Esophagus squamous epithelium (tissue), 5 donors: ENCODE measurements around the gene GCC2. TPM values are rescaled to one million over a fixed set of nuclear protein-coding genes. Genes with fewer than 3 reads are reported as not detected.
"Not testable (repeated sequence)": the region's sequence is repeated elsewhere in the genome, so short reads cannot be mapped to it uniquely, and the experiment has no call there.

ENCODE experiments used
- DNase-seq: peaks from one replicate; lab custom pipeline; 2025; lab: John Stamatoyannopoulos, UW
- H3K27ac ChIP-seq, 4 donors: fragments of 200-600 bp; sonication (generic); one replicate each; pipeline ENCODE4 v1.5.1; 2016 to 2019; ENCODE audit warnings: mild to moderate bottlenecking in 1 of 4
- H3K27me3 ChIP-seq, 4 donors: fragments of 200-600 bp; sonication (generic); 1 replicate in 3 of 4; 2 replicates in 1 of 4; pipeline versions ENCODE4 v1.5.1 to v1.6.0; 2017 to 2021; ENCODE audit warnings: antibody characterized with exemption in 1 of 4
- H3K36me3 ChIP-seq, 3 donors: fragments of 200-600 bp; sonication (generic); one replicate each; pipeline ENCODE4 v1.5.1; 2016 to 2019
- H3K4me1 ChIP-seq, 3 donors: fragments of 200-600 bp; sonication (generic); one replicate each; pipeline ENCODE4 v1.5.1; 2017 to 2019
- H3K4me3 ChIP-seq, 4 donors: fragments of 200-600 bp; sonication (generic); 1 replicate in 3 of 4; 2 replicates in 1 of 4; pipeline ENCODE4 v1.5.1; 2016 to 2019; ENCODE audit warnings: mild to moderate bottlenecking in 2 of 4, moderate library complexity in 1 of 4
- H3K9me3 ChIP-seq, 3 donors: fragments of 200-600 bp; sonication (generic); one replicate each; pipeline ENCODE4 v1.5.1; 2016 to 2019
- POLR2A ChIP-seq, 4 donors: fragments of 450-650 bp; IDR thresholded peaks; one replicate each; pipeline ENCODE4 v1.6.1; 2017; ENCODE audit warnings: antibody characterized with exemption in 4 of 4, mild to moderate bottlenecking in 4 of 4, moderate library complexity in 3 of 4
- whole genome bisulfite sequencing, 2 donors: methylation state at CpG; one replicate each; pipeline ENCODE4 v1.1.5; 2018; 5-methylcytosine and 5-hydroxymethylcytosine counted together
- intact Hi-C: fragments of 100-400 bp; cut with DNase I; formaldehyde crosslinking; loops from one replicate; pipeline ENCODE4 v1.15.0; 2022
- total RNA-seq, 4 donors: library from RNA; depleted of rRNA; stranded (reverse); fragments of >200 nt; gene quantifications; one replicate each; pipeline ENCODE4 v1.1.0, GENCODE V29; 2016
- TF ChIP-seq, protein P1 (sequence below), 6 experiments: fragments of 450-650 bp in 4 of 6; fragments of 200-600 bp in 2 of 6; sonication (generic) in 2 of 6; IDR thresholded peaks; one replicate each; pipeline ENCODE4 v1.5.1; 2016 to 2019; ENCODE audit warnings: antibody characterized with exemption in 6 of 6, mild to moderate bottlenecking in 4 of 6, moderate library complexity in 4 of 6
- donor health status: DM: yes; HTN: yes; CAD: no.

Gene GCC2
- total RNA-seq, 4 donors from 2014 or later: 11.0 to 31.9 (median 13.7) TPM

DNA sequence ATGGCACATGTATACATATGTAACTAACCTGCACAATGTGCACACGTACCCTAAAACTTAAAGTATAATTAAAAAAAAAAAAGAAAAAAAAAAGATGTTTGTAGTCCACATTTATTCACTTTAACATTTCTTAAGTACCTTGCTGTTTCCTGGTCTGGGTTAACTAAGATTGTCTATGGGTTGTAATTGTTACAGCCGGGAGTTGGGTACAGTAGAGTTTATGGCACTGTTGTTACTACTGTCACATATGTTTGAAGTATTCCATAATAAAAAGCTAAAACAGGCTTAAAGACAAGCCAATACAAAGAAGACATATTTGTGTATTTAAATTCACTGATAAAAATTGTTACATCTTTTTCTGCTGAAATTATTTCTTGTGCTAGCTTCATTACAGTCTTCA lies 36.2 kb downstream of the GCC2 start:
- Histone ChIP-seq H3K9me3 (no peaks in the 10 kb centered on the region), H3K4me1 (no peaks in the 10 kb centered on the region), H3K4me3 (no peak overlapping the region), H3K27ac (no peak overlapping the region), H3K36me3 (peaks cover 0 to 92% (median 23%) of the 10 kb centered on the region in 3 donors), H3K27me3 (no peaks in the 10 kb centered on the region)
- TF ChIP-seq, protein P1, sequence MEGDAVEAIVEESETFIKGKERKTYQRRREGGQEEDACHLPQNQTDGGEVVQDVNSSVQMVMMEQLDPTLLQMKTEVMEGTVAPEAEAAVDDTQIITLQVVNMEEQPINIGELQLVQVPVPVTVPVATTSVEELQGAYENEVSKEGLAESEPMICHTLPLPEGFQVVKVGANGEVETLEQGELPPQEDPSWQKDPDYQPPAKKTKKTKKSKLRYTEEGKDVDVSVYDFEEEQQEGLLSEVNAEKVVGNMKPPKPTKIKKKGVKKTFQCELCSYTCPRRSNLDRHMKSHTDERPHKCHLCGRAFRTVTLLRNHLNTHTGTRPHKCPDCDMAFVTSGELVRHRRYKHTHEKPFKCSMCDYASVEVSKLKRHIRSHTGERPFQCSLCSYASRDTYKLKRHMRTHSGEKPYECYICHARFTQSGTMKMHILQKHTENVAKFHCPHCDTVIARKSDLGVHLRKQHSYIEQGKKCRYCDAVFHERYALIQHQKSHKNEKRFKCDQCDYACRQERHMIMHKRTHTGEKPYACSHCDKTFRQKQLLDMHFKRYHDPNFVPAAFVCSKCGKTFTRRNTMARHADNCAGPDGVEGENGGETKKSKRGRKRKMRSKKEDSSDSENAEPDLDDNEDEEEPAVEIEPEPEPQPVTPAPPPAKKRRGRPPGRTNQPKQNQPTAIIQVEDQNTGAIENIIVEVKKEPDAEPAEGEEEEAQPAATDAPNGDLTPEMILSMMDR (IDR thresholded peaks at IDR 0.05): no peak
- TF ChIP-seq POLR2A (IDR thresholded peaks at IDR 0.05): no peak
- DNase-seq: no peak
- intact Hi-C loops: no loop called here
- WGBS, 2 donors: 93 to 95% methylated on average over 2 of the region's 2 CpGs

DNA sequence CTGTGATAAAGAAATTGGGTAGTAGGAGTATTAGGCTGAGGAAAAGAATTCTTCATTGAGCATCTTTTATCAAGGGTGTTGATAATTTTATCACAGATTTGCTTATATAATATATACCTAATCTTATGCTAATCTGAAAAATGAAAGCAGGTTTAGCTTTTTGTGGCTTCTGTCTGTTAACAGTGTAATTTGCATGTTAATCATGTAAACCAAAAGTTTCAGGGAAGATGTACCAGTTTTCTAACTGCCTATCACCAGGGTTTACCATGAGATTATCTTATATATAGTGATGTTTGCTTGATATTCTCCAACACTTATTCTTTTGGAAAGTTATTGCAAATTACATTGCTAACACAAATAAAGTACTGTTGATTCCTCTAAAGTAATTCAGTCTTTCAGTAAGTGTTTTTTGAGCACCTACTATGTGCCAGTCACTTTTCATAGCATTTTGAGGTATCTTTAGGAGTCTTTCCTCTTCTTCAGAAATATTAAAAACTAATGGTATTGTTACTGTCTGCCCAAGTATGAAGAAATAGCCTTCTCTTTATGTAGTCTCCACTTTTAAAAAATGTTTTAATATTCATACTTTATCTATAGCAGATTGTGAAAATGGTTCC lies 41.6 kb downstream of the GCC2 start:
- H3K36me3 ChIP-seq: peaks cover 4 to 97% (median 8%) of the 10 kb centered on the region in 3 donors
- H3K27ac ChIP-seq: no peak overlapping the region
- H3K4me3 ChIP-seq: no peak overlapping the region
- TF ChIP-seq, protein P1 (IDR thresholded peaks at IDR 0.05): no peak
- no peak for TF ChIP-seq POLR2A (IDR thresholded peaks at IDR 0.05)
- intact Hi-C loops: no loop called here
- H3K27me3 ChIP-seq: no peaks in the 10 kb centered on the region
- DNase-seq: no peak
- H3K4me1 ChIP-seq: no peaks in the 10 kb centered on the region
- H3K9me3 ChIP-seq: no peaks in the 10 kb centered on the region

DNA sequence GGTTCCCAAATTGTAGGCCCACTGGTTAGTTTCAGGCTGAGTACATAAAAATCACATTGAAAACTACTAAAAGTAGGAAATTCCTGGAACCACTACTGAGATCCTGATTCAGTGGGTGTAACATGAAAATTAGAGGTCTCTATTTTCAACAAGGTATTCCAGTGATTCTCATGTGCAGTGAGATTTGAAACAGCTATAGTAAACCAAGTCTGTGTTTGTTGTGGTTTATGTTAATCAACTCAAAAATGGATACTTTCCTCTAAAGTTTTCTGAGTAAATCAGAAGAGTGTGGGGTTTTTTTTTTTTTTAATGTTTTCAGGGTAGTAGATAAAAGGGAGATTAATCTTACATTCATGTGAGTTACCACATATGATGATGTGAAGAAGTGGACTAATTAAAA lies 42.8 kb downstream of the GCC2 start:
- no peak overlapping the region for H3K4me3 ChIP-seq
- H3K36me3 ChIP-seq: peaks cover 4 to 92% (median 8%) of the 10 kb centered on the region in 3 donors
- intact Hi-C loops: no loop called here

DNA sequence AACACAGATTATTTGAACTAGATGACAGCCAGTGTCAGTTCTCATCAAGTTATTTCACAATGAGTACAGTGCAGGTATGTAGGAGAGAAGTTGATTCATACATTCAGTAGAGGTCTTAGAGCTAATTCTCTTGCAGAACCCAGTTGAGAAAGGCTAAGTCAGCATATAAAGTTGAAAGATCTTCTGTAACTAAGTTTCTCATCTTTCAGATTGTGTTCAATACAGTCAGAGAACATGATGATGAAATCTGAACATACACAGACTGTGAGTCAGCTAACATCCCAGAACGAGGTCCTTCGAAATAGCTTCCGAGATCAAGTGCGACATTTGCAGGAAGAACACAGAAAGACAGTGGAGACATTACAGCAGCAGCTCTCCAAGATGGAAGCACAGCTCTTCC lies 43.4 kb downstream of the GCC2 start:
- WGBS, 2 donors: 65 to 77% methylated on average over 4 of the region's 4 CpGs
- Histone ChIP-seq H3K4me3 (no peak overlapping the region), H3K36me3 (peaks cover 8 to 92% (median 8%) of the 10 kb centered on the region in 3 donors), H3K4me1 (no peaks in the 10 kb centered on the region), H3K9me3 (no peaks in the 10 kb centered on the region), H3K27ac (no peak overlapping the region), H3K27me3 (no peaks in the 10 kb centered on the region)
- intact Hi-C loops: no loop called here
- DNase-seq: no peak
- no peak for TF ChIP-seq POLR2A (IDR thresholded peaks at IDR 0.05)
- TF ChIP-seq, protein P1 (IDR thresholded peaks at IDR 0.05): no peak

More for the DNA sequence above, 42.8 kb downstream of the GCC2 start:
- no peak overlapping the region for H3K27ac ChIP-seq
- no peaks in the 10 kb centered on the region for H3K27me3 ChIP-seq
- H3K4me1 ChIP-seq: no peaks in the 10 kb centered on the region
- no peaks in the 10 kb centered on the region for H3K9me3 ChIP-seq
- no peak for DNase-seq
- TF ChIP-seq, protein P1 (IDR thresholded peaks at IDR 0.05): no peak
- TF ChIP-seq POLR2A (IDR thresholded peaks at IDR 0.05): no peak

DNA sequence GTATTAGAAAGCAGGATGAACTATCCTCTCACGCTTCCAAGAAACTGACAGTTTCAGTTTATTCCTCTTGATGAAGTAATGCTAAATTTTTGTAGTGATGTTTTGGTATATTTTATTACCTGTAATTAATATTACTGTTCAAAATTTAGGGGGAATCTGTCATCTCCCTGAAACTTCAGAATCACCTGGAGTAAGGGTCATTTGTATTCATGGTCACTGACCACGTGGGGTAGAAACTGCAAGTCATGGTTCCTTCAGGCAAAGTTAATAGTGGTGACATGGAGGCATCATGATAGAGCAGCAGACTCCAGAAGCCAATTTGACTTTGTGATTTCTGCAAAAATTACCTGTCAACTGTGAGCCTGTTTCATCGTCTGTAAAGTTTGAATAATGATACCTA lies 47.2 kb downstream of the GCC2 start:
- H3K27ac ChIP-seq, H3K4me1 ChIP-seq, H3K27me3 ChIP-seq, H3K9me3 ChIP-seq, H3K4me3 ChIP-seq, DNase-seq, intact Hi-C loops: not testable (repeated sequence)
- 100% methylated on average over 1 of the region's 3 CpGs; no CpG with 5 or more reads in 1 of the 2 donors for WGBS, 2 donors
- peaks cover 8 to 86% (median 8%) of the 10 kb centered on the region in 3 donors for H3K36me3 ChIP-seq

DNA sequence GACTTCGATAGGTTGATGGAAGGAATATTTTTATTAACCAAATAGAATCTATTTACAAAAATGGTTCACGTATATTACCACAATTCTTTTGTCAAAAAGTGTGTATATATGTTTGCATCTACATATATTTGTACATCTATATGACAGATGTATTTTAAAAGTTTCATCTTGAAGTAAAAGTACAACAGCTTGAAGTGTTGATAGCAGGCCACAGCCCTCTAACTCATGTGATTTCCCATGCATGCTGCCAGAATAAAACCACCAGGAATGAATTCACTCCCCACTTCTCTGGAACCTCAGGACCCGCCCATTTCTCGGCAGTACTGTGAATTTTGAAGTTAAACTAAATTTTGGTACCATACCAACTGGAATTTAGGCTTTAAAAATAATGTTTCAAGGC lies 58.6 kb downstream of the GCC2 start:
- H3K4me3 ChIP-seq, H3K27ac ChIP-seq, H3K9me3 ChIP-seq, H3K4me1 ChIP-seq, DNase-seq, H3K27me3 ChIP-seq, intact Hi-C loops: not testable (repeated sequence)
- WGBS, 2 donors: 88 to 95% methylated on average over 2 to 4 of the region's 4 CpGs
- H3K36me3 ChIP-seq: peaks cover 0 to 26% (median 7%) of the 10 kb centered on the region in 3 donors

DNA sequence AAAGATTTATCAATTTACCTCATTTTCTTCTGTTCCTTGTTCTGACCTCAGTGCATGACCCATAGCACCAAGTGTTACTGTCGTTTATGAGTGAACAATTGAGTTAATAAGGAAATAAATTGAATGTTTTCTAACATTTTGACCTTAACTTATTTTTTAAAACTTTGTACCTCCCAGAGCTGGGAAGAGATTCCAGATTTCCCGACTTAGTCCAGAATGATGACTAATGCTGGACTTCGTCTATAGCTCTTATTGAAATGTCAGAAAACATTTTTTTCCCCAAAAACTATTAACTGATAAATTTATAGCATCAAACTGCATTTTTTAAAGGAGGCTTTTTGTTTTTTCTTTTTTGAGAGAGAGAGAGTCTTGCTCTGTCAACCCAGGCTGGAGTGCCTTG lies 63.4 kb downstream of the GCC2 start:
- WGBS, 2 donors: 57 to 76% methylated on average over 3 of the region's 3 CpGs
- intact Hi-C loops, H3K9me3 ChIP-seq, H3K27ac ChIP-seq, H3K27me3 ChIP-seq, DNase-seq, H3K36me3 ChIP-seq, H3K4me1 ChIP-seq, H3K4me3 ChIP-seq: not testable (repeated sequence)

DNA sequence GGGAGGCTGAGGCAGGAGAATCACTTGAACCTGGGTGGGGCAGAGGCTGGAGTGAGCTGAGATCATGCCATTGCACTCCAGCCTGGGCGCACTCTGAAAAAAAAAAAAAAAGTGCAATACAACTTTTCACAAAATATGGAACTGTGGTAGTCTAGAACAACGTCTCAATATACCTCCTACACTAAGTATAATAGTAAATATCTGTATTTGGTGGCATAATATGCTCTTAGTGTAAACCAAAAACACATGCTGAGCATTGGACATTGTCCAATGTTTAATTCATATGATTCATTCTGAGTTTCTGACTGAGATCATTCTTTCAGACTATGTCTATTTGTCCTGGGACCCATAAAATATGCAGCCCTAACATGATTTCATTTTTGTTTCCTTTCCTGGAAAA lies 65.5 kb downstream of the GCC2 start:
- WGBS, 2 donors: 45 to 79% methylated on average over 2 of the region's 2 CpGs
- H3K36me3 ChIP-seq, intact Hi-C loops, H3K27ac ChIP-seq, H3K27me3 ChIP-seq, DNase-seq, H3K4me3 ChIP-seq, H3K9me3 ChIP-seq, H3K4me1 ChIP-seq: not testable (repeated sequence)

DNA sequence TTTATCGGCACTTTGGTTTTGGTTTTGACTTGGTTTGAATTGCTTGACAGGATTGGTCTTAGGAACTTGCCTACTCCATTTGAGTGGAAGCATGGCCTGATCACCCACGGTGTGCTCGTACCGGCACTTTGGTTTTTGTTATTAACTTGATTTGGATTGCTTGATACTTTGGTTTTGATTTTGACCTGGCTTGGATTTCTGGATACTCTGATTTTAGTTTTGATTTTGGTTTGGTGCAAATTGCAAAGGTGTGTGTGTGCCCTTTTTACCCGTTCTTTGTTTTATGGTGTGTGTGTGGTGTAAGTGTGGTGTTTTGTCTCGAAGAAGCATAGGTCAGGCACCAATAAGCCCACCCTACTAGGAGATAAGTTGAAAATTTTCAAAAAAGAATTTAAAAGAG lies 75.7 kb downstream of the GCC2 start:
- H3K4me3 ChIP-seq, DNase-seq, H3K27ac ChIP-seq, intact Hi-C loops, H3K4me1 ChIP-seq, H3K27me3 ChIP-seq, H3K9me3 ChIP-seq, H3K36me3 ChIP-seq: not testable (repeated sequence)
- 89% methylated on average over 4 of the region's 6 CpGs; no CpG with 5 or more reads in 1 of the 2 donors for WGBS, 2 donors
